ENCODE data around the gene AKAP1. TPM values are rescaled to one million over a fixed set of nuclear protein-coding genes. Genes with fewer than 3 reads are reported as not detected.

AKAP1 gene
- polyA plus RNA-seq, 1 donor (not counting 4 experiments of a cell fraction or from before 2014, with no cell fraction given), result 24.1 TPM

DNA sequence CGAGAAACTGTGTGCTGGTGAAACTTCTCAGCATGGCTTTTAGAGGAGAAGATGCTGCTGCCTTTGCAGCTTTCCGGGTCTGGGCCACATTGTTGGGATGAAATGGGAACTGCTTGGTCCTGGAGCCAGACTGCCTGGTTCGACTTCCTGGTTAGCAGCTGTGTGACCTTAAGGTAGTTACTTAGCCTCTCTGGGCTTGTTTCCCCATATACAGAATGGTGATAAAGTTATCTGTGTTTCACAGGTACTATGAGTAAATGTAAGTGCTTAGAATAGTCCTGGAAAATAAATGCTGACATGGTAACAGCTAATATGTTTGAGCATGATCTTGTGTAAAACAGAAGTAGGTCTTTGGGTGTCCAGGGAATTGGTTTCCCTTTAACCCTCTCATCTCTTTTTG, 26.3 kb downstream of the AKAP1 start:
- no peaks in the 10 kb centered on the region for H4K20me1 ChIP-seq (ENCODE audit: control insufficient read depth, extremely low read depth, insufficient read depth, low read length)
- no peak overlapping the region for H3K4me3 ChIP-seq (ENCODE audit: control insufficient read depth in 2 of 3, extremely low read depth in 1 of 3, insufficient read depth in 2 of 3, low read depth in 1 of 3, low read length in 3 of 3)
- no peak overlapping the region for H3K27ac ChIP-seq (ENCODE audit: control insufficient read depth, insufficient read depth, low read length)
- H3K79me2 ChIP-seq (ENCODE audit: control insufficient read depth, insufficient read depth, low read length), result peaks cover 10% of the 10 kb centered on the region
- DNase-seq (ENCODE audit: low read depth, low spot score) (no peak), FAIRE-seq (no peak)
- peaks cover 36% of the 10 kb centered on the region for H3K4me1 ChIP-seq (ENCODE audit: control insufficient read depth, extremely low read depth, insufficient read depth, low read length)
- H3K9me3 ChIP-seq (ENCODE audit: control insufficient read depth, low read depth, low read length), result no peaks in the 10 kb centered on the region
- H3K9ac ChIP-seq (ENCODE audit: control insufficient read depth, extremely low read depth, insufficient read depth, low read length), result no peak overlapping the region
- no peaks in the 10 kb centered on the region for H3K27me3 ChIP-seq (ENCODE audit: control insufficient read depth, extremely low read depth, insufficient read depth, low read length)
- H2AFZ ChIP-seq (ENCODE audit: control insufficient read depth, low read length), result no peak overlapping the region
- no peak overlapping the region for H3K4me2 ChIP-seq (ENCODE audit: control insufficient read depth, extremely low read depth, insufficient read depth, low read depth, low read length)
- TF ChIP-seq EZH2 (IDR thresholded peaks at IDR 0.05; ENCODE audit: low read length), result no peak
- TF ChIP-seq, protein P1, sequence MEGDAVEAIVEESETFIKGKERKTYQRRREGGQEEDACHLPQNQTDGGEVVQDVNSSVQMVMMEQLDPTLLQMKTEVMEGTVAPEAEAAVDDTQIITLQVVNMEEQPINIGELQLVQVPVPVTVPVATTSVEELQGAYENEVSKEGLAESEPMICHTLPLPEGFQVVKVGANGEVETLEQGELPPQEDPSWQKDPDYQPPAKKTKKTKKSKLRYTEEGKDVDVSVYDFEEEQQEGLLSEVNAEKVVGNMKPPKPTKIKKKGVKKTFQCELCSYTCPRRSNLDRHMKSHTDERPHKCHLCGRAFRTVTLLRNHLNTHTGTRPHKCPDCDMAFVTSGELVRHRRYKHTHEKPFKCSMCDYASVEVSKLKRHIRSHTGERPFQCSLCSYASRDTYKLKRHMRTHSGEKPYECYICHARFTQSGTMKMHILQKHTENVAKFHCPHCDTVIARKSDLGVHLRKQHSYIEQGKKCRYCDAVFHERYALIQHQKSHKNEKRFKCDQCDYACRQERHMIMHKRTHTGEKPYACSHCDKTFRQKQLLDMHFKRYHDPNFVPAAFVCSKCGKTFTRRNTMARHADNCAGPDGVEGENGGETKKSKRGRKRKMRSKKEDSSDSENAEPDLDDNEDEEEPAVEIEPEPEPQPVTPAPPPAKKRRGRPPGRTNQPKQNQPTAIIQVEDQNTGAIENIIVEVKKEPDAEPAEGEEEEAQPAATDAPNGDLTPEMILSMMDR (optimal IDR thresholded peaks at IDR 0.05 in 1 of 3, IDR thresholded peaks at IDR 0.05 in 1 of 3, conservative IDR thresholded peaks at IDR 0.05 in 1 of 3; ENCODE audit: extremely low read depth in 1 of 3, insufficient read depth in 2 of 3, low read length in 3 of 3), result no peak
- dilution Hi-C loops (cut with MboI; ENCODE audit: extremely low pct_ligation_motif_present, low sequenced_read_pairs), result no loop called here
- H3K9me1 ChIP-seq (ENCODE audit: control insufficient read depth, extremely low read depth, insufficient read depth, low read length), result peaks cover 2% of the 10 kb centered on the region
- peaks cover 20 to 22% of the 10 kb centered on the region in 2 experiments for H3K36me3 ChIP-seq (ENCODE audit: control insufficient read depth in 2 of 2, extremely low read depth in 1 of 2, insufficient read depth in 2 of 2, low read length in 2 of 2)

DNA sequence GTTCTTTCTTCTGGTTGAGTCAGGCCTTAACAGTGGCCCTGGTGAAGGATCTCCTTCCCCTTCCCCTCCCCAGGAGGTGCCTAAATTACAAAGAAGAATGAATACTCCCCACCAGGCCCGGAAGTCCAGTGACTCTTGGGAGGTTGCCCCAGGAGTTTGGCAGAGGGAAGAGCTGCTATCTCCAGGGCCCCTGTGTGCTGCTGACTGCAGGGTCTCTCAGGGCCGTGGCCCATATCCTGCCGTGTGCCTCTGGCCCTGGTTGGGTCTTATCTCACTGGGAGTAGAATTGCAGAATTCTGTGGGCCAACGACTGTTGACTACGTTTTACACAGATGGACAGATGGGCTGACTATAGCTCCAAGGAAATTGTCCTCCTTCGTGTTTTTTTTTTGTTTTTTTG, 28.0 kb downstream of the AKAP1 start:
- dilution Hi-C loops (cut with MboI; ENCODE audit: extremely low pct_ligation_motif_present, low sequenced_read_pairs), result no loop called here
- no peaks in the 10 kb centered on the region for H3K9me3 ChIP-seq (ENCODE audit: control insufficient read depth, low read depth, low read length)

More for the DNA sequence above, 28.0 kb downstream of the AKAP1 start:
- peaks cover 30 to 35% of the 10 kb centered on the region in 2 experiments for H3K36me3 ChIP-seq (ENCODE audit: control insufficient read depth in 2 of 2, extremely low read depth in 1 of 2, insufficient read depth in 2 of 2, low read length in 2 of 2)
- H3K27ac ChIP-seq (ENCODE audit: control insufficient read depth, insufficient read depth, low read length), result no peak overlapping the region
- TF ChIP-seq, protein P1 (optimal IDR thresholded peaks at IDR 0.05 in 1 of 3, IDR thresholded peaks at IDR 0.05 in 1 of 3, conservative IDR thresholded peaks at IDR 0.05 in 1 of 3; ENCODE audit: extremely low read depth in 1 of 3, insufficient read depth in 2 of 3, low read length in 3 of 3), result no peak
- TF ChIP-seq EZH2 (IDR thresholded peaks at IDR 0.05; ENCODE audit: low read length), result no peak
- peaks cover 23% of the 10 kb centered on the region for H3K4me1 ChIP-seq (ENCODE audit: control insufficient read depth, extremely low read depth, insufficient read depth, low read length)
- peaks cover 6% of the 10 kb centered on the region for H3K79me2 ChIP-seq (ENCODE audit: control insufficient read depth, insufficient read depth, low read length)
- no peak overlapping the region for H2AFZ ChIP-seq (ENCODE audit: control insufficient read depth, low read length)
- no peaks in the 10 kb centered on the region for H4K20me1 ChIP-seq (ENCODE audit: control insufficient read depth, extremely low read depth, insufficient read depth, low read length)
- H3K4me2 ChIP-seq (ENCODE audit: control insufficient read depth, extremely low read depth, insufficient read depth, low read depth, low read length), result no peak overlapping the region
- H3K27me3 ChIP-seq (ENCODE audit: control insufficient read depth, extremely low read depth, insufficient read depth, low read length), result no peaks in the 10 kb centered on the region
- H3K4me3 ChIP-seq (ENCODE audit: control insufficient read depth in 2 of 3, extremely low read depth in 1 of 3, insufficient read depth in 2 of 3, low read depth in 1 of 3, low read length in 3 of 3), result no peak overlapping the region
- H3K9me1 ChIP-seq (ENCODE audit: control insufficient read depth, extremely low read depth, insufficient read depth, low read length), result peaks cover 5% of the 10 kb centered on the region
- DNase-seq (ENCODE audit: low read depth, low spot score), result no peak
- no peak for FAIRE-seq
- H3K9ac ChIP-seq (ENCODE audit: control insufficient read depth, extremely low read depth, insufficient read depth, low read length), result no peak overlapping the region
